ENCODE data around the gene ISCA2. TPM values are rescaled to one million over a fixed set of nuclear protein-coding genes. Genes with fewer than 3 reads are reported as not detected.

Gene ISCA2
- total and polyA plus RNA-seq, 2 experiments from 2014 or later, result 44.0 to 171 TPM

- no peak overlapping the region for H3K4me2 ChIP-seq
- H3K4me1 Mint-ChIP-seq, result peaks cover 28% of the 10 kb centered on the region
- H3K4me3 Mint-ChIP-seq, result no peak overlapping the region
- H3K79me2 ChIP-seq (replicated peaks; ENCODE audit: insufficient read depth), result no peaks in the 10 kb centered on the region
- no peak overlapping the region for H3K27ac ChIP-seq (ENCODE audit: low read depth)
- H3K27me3 Mint-ChIP-seq (ENCODE audit: insufficient read depth, low read depth, poor library complexity), result peaks cover 30% of the 10 kb centered on the region
- H3F3A ChIP-seq (replicated peaks; ENCODE audit: low read depth), result no peaks in the 10 kb centered on the region
- H3K36me3 ChIP-seq (ENCODE audit: insufficient read depth), result no peaks in the 10 kb centered on the region
- TF ChIP-seq CTCF (conservative IDR thresholded peaks at IDR 0.05; ENCODE audit: low read depth in 2 of 2) (no peak), ZNF114 (CRISPR knock-in tag; IDR thresholded peaks at IDR 0.05) (no peak), ETS1 (IDR thresholded peaks at IDR 0.05) (no peak), CREB1 (CRISPR knock-in tag; IDR thresholded peaks at IDR 0.05; ENCODE audit: low read depth) (no peak), POLR2AphosphoS5 (IDR thresholded peaks at IDR 0.05; ENCODE audit: low read depth) (no peak), JUNB (IDR thresholded peaks at IDR 0.05; ENCODE audit: unreplicated experiment) (no peak), REST (IDR thresholded peaks at IDR 0.05; ENCODE audit: unreplicated experiment) (no peak), ZNF331 (CRISPR knock-in tag; IDR thresholded peaks at IDR 0.05; ENCODE audit: low read depth) (no peak), EZH2phosphoT487 (IDR thresholded peaks at IDR 0.05; ENCODE audit: unreplicated experiment) (no peak), NANOG (IDR thresholded peaks at IDR 0.05; ENCODE audit: borderline replicate concordance) (no peak)
- H3K4me1 ChIP-seq (ENCODE audit: insufficient read depth), result no peaks in the 10 kb centered on the region
- H2AFZ ChIP-seq, result no peak overlapping the region
- no peak overlapping the region for H3K4me3 ChIP-seq
- no peak overlapping the region for H3K27ac Mint-ChIP-seq
- H3K9me2 ChIP-seq (ENCODE audit: insufficient read depth), result no peaks in the 10 kb centered on the region
- DNase-seq (ENCODE audit: low spot score) (no peak), ATAC-seq (no peak)
- H3K36me3 Mint-ChIP-seq (ENCODE audit: low read depth), result no peaks in the 10 kb centered on the region
- no peaks in the 10 kb centered on the region for H4K20me1 ChIP-seq (replicated peaks; ENCODE audit: insufficient read depth)
- H3K9me3 Mint-ChIP-seq, result no peaks in the 10 kb centered on the region; the same call in 2 of the 3 replicates
- no peaks in the 10 kb centered on the region for H3K27me3 ChIP-seq (ENCODE audit: insufficient read depth)
Observed at GRCh38 chr14:74507840-74508239, 14.3 kb downstream of the ISCA2 start.
